ENCODE measurements around the gene LIPG.
A peak's percentile ranks its signal among the peaks of the same experiment; 100 is the strongest.

DNA sequence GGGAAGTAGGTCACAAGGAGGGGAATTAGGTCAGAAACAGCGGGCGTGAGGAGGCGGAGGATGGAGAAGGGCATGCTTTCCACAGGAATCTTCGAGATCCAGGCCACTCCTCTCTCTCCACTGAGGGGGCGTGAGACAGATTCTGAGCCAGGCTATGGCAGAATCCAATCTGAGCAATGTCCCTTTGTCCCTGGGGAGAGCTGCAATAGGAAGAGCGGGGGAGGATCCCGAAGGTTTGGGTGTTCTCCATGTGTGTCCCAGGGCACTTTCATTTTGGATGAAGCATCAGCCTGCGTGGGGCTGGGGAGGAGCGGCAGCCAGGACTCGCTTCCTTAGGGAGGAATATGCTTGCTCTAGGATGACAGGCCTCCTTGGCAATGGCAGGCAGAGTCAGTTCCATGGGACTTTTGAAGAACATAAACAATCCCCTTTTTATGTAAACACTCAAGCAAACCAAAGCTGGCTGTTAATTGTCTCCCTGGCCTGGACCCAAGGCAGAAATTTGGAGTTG is 84.0 kb downstream of the LIPG start:
- TF ChIP-seq, protein P1, sequence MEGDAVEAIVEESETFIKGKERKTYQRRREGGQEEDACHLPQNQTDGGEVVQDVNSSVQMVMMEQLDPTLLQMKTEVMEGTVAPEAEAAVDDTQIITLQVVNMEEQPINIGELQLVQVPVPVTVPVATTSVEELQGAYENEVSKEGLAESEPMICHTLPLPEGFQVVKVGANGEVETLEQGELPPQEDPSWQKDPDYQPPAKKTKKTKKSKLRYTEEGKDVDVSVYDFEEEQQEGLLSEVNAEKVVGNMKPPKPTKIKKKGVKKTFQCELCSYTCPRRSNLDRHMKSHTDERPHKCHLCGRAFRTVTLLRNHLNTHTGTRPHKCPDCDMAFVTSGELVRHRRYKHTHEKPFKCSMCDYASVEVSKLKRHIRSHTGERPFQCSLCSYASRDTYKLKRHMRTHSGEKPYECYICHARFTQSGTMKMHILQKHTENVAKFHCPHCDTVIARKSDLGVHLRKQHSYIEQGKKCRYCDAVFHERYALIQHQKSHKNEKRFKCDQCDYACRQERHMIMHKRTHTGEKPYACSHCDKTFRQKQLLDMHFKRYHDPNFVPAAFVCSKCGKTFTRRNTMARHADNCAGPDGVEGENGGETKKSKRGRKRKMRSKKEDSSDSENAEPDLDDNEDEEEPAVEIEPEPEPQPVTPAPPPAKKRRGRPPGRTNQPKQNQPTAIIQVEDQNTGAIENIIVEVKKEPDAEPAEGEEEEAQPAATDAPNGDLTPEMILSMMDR (IDR thresholded peaks at IDR 0.05), result no peak
- TF ChIP-seq POLR2AphosphoS5 (IDR thresholded peaks at IDR 0.05) (peak; percentile 3), POLR2A (IDR thresholded peaks at IDR 0.05) (no peak)

All from prostate gland (tissue), 2 donors.